NCI-H128 (cell line): ENCODE measurements around the gene RNF7.
"Not testable (repeated sequence)": the region's sequence is repeated elsewhere in the genome, so short reads cannot be mapped to it uniquely, and the experiment has no call there.

ENCODE experiments used
- DNase-seq: peaks from one replicate; lab custom pipeline; 2025; ENCODE audit not compliant: unreplicated experiment; lab: John Stamatoyannopoulos, UW

RNF7 gene

GRCh38 chr3:141777957-141778813 lies 40.1 kb downstream of the RNF7 start:
- no peak for DNase-seq

DNA sequence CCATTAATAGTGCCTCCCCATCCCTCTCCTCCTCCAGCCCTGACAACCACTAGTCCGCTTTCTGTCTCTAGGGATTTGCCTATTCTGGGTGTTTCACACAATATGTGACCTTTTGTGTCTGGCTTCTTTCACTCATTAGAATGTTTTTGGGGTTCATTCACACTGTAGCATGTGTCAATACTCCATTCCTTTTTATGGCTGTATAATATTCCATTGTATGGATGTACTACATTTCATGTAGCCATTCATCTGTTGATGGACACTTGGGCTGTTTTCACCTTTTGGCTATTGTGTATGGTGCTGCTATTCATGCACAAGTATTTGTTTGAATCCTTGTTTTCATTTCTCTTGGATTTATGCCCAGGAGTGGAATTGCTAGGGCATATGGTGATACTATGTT lies 41.6 kb downstream of the RNF7 start:
- no peak for DNase-seq

- DNase-seq, result no peak
These were observed 44.4 kb downstream of the RNF7 start for GRCh38 chr3:141782386-141782932.

DNA sequence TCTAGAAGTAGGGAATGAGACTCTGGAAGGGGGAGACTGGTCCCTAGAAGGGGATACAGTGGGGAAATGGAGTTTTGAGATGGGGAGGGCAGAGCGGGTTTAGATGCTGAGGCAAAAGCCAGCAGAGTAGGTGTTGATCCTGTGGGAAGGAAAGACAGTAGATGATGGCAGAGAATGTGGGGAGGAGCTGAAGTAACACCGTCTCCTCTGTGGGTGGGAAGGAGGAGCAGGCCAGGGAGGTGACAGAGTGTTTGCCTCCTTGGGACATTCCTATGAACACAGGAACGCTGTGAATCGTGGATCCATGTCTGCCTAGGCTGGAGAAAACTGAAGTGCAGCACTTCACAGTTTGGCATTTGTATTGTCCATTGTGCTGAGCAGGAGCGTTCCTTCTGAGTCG lies 45.5 kb downstream of the RNF7 start:
- no peak for DNase-seq

DNA sequence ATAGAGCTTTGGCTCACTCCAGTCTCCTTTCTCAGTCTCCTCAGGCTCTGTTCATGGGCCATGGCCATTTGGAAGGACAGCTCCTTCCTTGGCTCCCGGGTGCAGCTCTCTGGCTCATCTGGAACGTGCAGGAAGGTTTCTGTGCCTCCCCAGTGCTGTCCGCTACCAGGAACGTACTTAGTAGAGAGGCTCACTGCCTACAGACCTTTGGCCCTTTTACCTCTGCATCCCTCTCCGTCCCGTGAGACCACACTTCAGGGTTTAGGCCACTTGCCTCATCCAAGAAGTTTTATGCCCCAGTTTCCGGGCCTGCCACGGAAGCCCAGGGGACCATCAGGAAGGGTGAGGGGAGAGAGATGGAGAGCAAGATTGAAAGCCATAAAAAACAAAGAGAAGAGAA lies 46.0 kb downstream of the RNF7 start:
- DNase-seq, result no peak

DNA sequence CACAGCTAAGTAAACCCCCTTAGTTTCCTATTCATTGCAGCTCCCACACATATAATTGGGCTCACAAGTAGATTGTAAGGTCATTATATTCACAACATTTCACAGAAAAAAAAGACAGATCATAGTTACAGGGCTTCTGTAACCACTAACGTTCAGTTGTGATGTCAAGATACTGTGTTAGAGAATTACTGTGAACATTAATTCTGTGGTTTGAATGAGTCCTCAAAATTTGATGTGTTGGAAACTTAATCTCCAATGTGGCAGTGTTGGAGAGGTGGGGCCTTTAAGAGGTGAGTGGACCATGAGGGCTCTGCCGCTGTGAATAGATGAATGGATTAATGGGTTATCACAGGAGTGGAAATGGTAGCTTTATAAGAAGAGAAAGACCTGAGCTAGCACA lies 46.4 kb downstream of the RNF7 start:
- no peak for DNase-seq

DNA sequence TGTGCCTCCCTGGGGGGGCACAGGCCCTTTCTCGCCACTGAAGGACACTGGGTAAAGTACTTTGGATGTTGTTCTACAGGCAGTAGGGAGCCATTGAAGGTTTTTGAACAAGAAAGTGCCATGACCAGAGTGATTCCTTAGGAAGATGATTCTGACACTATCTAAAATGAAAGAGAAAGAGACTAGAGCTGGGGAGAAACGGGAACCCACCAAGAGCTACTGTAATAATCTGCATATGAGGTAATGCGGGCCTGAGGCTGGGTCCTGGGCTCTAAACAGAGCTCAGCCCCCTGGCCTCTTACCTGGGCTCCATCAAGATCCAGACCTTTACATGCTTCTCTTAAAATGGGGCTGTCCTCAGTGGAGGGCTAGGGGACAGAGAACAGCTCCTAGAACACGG lies 50.1 kb downstream of the RNF7 start:
- DNase-seq, result no peak

DNA sequence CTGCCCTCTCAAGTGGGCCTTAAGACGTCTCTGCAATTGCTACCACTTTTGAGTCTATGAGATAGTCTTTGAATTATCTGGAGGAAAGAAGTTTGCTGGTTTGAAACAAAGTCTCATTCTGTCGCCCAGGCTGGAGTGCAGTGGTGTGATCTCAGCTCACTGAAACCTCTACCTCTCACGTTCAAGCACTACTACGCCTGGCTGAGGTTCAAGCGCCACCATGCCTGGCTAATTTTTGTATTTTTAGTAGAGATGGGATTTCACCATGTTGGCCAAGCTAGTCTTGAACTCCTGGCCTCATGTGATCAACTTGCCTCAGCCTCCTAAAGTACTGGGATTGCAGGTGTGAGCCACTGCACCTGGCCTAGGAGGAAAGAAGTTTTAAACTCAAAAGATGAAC lies 50.7 kb downstream of the RNF7 start:
- DNase-seq, result not testable (repeated sequence)

DNA sequence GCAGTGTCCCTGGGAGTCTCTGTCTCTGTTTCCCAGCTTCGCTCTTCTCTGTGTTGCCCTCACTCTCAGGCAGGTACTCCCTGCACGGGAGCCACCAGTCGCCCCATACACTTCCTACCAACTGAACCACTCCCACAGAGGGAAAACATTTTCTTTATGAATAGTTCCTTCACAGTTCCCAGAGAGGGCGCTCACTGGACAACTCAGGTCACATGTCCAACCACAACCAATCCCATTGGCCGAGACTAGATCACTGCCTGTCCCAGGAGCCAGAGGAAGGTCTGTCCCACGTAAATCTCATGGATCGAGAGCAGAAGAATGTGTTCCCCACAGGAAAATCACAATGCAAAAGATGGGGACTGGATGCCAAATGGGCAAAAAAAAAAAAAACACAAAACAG lies 51.2 kb downstream of the RNF7 start:
- DNase-seq, result no peak

GRCh38 chr3:141790171-141790570 lies 52.1 kb downstream of the RNF7 start:
- no peak for DNase-seq

- no peak for DNase-seq
These were observed 54.4 kb downstream of the RNF7 start for GRCh38 chr3:141792495-141792894.

DNA sequence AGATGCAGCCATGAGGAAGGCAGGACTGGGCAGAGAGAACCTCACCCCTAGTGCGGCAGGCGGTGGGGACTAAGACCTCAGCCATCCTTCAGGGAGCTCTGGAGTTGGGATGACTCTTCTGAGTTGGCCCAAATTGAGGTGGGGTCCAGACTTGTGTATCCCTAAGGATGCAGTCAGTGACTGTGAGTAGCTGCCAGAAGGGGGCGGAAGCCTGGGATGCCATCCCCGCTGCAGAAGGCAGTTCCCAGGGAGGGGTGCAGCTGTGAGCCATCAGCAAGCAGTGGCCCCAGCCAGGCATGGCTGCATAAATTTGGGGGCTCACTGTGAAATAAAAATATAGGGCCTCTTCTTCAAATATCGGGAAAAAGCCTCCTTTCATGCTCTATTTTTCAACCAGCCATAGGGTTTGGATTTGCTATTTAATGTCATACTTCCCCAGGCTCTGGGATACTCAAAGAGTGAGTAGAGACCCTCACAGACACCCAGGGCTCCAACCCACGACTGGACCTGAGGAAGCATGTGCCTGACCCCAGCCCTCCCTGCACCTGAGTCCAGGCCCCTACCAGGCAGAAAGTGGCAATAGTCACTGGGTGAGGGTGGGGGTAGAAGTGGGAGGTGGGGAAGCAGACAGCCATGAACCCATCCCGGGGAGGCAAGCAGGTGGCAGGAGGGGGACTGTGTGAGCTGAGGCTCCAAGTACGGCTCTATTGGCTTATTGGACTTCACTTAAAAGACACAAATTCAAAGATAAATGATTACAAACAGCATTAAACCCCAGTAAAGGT lies 55.6 kb downstream of the RNF7 start:
- no peak for DNase-seq

GRCh38 chr3:141795276-141795675 lies 57.2 kb downstream of the RNF7 start:
- DNase-seq, result no peak

GRCh38 chr3:141795741-141796080 lies 57.6 kb downstream of the RNF7 start:
- DNase-seq, result no peak

GRCh38 chr3:141796081-141796888 lies 58.2 kb downstream of the RNF7 start:
- DNase-seq, result no peak
